ENCODE data around the gene DIS3L. TPM values are rescaled to one million over a fixed set of nuclear protein-coding genes. Genes with fewer than 3 reads are reported as not detected.

Gene DIS3L
- total and polyA plus RNA-seq, 2 of the 13 experiments (the other 11 are each of a cell fraction or from before 2014, with no cell fraction given) = 21.0 to 50.5 TPM

- TF ChIP-seq ZNF18 (CRISPR knock-in tag; IDR thresholded peaks at IDR 0.05; ENCODE audit: insufficient replicate concordance) (no peak), HNRNPLL (IDR thresholded peaks at IDR 0.05; ENCODE audit: low read depth, low read length, poor library complexity, severe bottlenecking) (peak; percentile 98), GZF1 (CRISPR knock-in tag; IDR thresholded peaks at IDR 0.05) (peak; percentile 90), ARID5B (CRISPR knock-in tag; IDR thresholded peaks at IDR 0.05) (no peak), PHF21A (CRISPR knock-in tag; IDR thresholded peaks at IDR 0.05) (peak; percentile 52; the same call in 1 of the 2 replicates), ZNF616 (CRISPR knock-in tag; IDR thresholded peaks at IDR 0.05; ENCODE audit: low read depth) (peak; percentile 74; the same call in 1 of the 2 replicates), ZBTB42 (CRISPR knock-in tag; IDR thresholded peaks at IDR 0.05) (no peak), NFKBIZ (CRISPR knock-in tag; IDR thresholded peaks at IDR 0.05) (no peak), ZNF414 (CRISPR knock-in tag; IDR thresholded peaks at IDR 0.05) (no peak), UBTF (CRISPR knock-in tag; IDR thresholded peaks at IDR 0.05) (peak; percentile 94), MYPOP (CRISPR knock-in tag; IDR thresholded peaks at IDR 0.05) (no peak), ZNF674 (CRISPR knock-in tag; IDR thresholded peaks at IDR 0.05; ENCODE audit: low read depth) (no peak), TCF7L2 (IDR thresholded peaks at IDR 0.05; ENCODE audit: low read depth, low read length) (no peak), ZNF501 (CRISPR knock-in tag; IDR thresholded peaks at IDR 0.05) (no peak), RNF219 (CRISPR knock-in tag; IDR thresholded peaks at IDR 0.05) (no peak), PLRG1 (conservative IDR thresholded peaks at IDR 0.05) (no peak), ZNF17 (CRISPR knock-in tag; IDR thresholded peaks at IDR 0.05) (no peak)
These were observed at the start of gene DIS3L (continued) for GRCh38 chr15:66293419-66294156.

Data from HepG2 (cell line).